ENCODE measurements around the gene PHF20.

GRCh38 chr20:35876033-35876320 is 104.2 kb downstream of the PHF20 start:
- TF ChIP-seq, protein P1, sequence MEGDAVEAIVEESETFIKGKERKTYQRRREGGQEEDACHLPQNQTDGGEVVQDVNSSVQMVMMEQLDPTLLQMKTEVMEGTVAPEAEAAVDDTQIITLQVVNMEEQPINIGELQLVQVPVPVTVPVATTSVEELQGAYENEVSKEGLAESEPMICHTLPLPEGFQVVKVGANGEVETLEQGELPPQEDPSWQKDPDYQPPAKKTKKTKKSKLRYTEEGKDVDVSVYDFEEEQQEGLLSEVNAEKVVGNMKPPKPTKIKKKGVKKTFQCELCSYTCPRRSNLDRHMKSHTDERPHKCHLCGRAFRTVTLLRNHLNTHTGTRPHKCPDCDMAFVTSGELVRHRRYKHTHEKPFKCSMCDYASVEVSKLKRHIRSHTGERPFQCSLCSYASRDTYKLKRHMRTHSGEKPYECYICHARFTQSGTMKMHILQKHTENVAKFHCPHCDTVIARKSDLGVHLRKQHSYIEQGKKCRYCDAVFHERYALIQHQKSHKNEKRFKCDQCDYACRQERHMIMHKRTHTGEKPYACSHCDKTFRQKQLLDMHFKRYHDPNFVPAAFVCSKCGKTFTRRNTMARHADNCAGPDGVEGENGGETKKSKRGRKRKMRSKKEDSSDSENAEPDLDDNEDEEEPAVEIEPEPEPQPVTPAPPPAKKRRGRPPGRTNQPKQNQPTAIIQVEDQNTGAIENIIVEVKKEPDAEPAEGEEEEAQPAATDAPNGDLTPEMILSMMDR (conservative IDR thresholded peaks at IDR 0.05; ENCODE audit: low read depth, low read length) = no peak
- TF ChIP-seq EZH2 (IDR thresholded peaks at IDR 0.05; ENCODE audit: low read length, unreplicated experiment) (no peak), EZH2phosphoT487 (IDR thresholded peaks at IDR 0.05; ENCODE audit: borderline replicate concordance, low read length) (no peak)
